NT2/D1 (cell line): ENCODE results near the gene SAFB.

Experiments used
- SUZ12 ChIP-seq: IDR thresholded peaks from 2 replicates; pipeline ENCODE4 v1.6.1; 2011; ENCODE audit not compliant: insufficient read length, insufficient read depth; ENCODE audit errors: extremely low read depth
- YY1 ChIP-seq: IDR thresholded peaks from 2 replicates; pipeline ENCODE4 v1.6.1; 2011; ENCODE audit not compliant: insufficient read length, insufficient read depth

- TF ChIP-seq YY1 (no peak), SUZ12 (no peak)
Observed at GRCh38 chr19:5628461-5628860, 5.6 kb downstream of the SAFB start.
